Head of caudate nucleus (tissue), 42 donors: Measurements from ENCODE around the gene ACOT8.
"Not testable (repeated sequence)": the region's sequence is repeated elsewhere in the genome, so short reads cannot be mapped to it uniquely, and the experiment has no call there.

Source experiments
- DNase-seq, 42 donors: peaks; one replicate each; pipeline versions ENCODE4 v3.0.0 to v3.0.0-alpha.2; 2020 to 2021; ENCODE audit warnings: mixed read lengths in 7 of 42
- intact Hi-C: fragments of 100-400 bp; cut with DNase I; formaldehyde crosslinking; loops from one replicate; pipeline ENCODE4 v1.15.0; 2022

ACOT8 gene

DNA sequence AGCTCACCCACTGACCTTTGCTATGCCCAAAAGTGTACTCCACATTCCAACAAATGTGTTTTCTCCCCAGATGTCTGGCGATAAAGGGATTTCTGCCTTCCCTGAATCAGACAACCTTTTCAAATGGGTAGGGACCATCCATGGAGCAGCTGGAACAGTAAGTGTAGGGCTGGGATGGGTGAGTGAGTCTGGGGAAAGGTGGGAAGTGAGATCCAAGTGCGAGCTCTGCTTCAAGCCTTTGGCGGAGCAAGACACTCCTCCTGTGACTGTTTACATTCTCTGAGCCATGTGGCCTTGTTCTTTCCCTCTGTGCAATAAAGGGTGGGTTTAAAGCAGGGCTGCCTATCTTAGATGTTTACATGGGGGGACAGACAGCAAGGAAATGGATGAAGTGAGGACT lies 42.9 kb downstream of the ACOT8 start:
- intact Hi-C loops = loop anchor here (10.0 kb wide), 1 partner anchor 120 kb away; the partner anchor contains the start of gene PCIF1
- no peak for DNase-seq

DNA sequence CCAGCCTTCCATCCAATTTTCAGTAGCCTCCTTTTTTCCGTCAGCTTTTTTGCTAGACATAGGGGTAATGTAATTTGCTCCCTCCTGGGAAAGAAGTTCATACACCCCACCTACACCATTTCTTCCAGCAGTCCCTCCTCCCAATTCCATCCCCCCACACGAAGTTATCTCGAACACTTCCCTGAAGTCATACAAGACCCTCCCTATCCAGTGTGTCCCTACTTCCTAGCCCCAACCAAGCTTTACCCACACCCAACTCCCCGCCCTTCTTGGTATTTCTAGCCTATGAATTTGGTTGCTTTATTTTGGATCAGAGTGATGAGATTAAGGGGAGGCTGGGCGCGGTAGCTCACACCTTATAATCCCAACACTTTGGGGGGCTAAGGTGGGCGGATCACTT lies 43.7 kb downstream of the ACOT8 start:
- no peak for DNase-seq
- intact Hi-C loops = loop anchor here (10.0 kb wide), 1 partner anchor 121 kb away; the partner anchor contains the start of gene PCIF1

DNA sequence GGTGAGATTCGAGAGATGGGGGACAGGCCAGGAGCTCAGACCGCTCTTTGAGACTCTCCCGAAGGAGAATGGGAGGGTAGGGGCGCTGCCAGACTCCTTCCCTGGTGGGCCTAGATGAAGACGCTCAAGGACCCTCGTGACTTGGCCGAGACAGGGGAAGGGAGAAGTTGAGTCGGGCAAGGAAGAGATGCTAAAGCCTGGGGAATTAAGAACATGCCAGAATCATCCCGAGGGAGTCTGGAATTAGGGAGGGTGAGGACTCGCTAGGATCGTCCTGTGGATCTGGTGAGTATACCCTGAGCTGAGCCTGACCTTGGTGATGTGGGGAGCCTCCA lies 44.2 kb downstream of the ACOT8 start:
- intact Hi-C loops = loop anchor here (10.0 kb wide), 1 partner anchor 122 kb away; the partner anchor contains the start of gene PCIF1

DNA sequence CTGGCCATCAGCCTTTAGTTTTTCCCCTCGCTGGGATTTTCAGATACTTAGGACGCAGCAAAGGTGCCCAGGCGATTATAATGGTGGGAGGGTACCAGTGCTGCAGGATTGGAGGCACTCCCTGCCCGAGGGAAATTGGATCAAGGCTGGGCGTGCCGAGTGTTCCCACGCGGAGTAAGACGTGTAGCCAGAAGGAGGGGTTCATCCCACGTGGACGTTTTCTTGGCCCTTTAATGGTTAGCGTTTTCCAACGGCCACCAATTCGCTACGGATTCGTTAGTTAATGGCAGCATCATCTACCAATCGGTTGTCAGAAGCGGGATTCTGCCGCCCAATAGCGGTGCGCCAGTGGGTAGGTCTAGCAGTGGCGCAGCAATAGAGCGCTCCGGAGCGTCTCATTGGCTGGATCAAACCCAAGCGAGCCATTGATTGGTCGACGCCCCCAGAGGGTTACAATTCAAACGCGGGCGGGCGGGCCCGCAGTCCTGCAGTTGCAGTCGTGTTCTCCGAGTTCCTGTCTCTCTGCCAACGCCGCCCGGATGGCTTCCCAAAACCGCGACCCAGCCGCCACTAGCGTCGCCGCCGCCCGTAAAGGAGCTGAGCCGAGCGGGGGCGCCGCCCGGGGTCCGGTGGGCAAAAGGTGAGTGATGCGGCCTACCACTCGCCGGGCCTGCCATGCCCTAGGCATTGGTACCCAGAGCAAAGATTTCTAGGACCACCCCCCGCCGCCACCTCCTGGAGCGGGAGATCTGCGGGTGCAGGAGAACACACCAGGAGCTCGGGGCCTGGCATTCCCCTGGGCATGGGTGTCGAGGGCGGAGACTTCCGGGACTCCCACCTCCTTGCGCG lies 44.8 kb downstream of the ACOT8 start, which contains the start of gene UBE2C:
Gene UBE2C (plus strand): TSS at position 488 of the 849 bp plus-strand sequence. CDS start 52 bp downstream, at position 540.
- peak; percentile 93 to 100 (median 98) for DNase-seq
- intact Hi-C loops = loop anchor here (10.0 kb wide), 1 partner anchor 122 kb away; the partner anchor contains the start of gene PCIF1

More for the DNA sequence above, 44.2 kb downstream of the ACOT8 start:
- DNase-seq = no peak

DNA sequence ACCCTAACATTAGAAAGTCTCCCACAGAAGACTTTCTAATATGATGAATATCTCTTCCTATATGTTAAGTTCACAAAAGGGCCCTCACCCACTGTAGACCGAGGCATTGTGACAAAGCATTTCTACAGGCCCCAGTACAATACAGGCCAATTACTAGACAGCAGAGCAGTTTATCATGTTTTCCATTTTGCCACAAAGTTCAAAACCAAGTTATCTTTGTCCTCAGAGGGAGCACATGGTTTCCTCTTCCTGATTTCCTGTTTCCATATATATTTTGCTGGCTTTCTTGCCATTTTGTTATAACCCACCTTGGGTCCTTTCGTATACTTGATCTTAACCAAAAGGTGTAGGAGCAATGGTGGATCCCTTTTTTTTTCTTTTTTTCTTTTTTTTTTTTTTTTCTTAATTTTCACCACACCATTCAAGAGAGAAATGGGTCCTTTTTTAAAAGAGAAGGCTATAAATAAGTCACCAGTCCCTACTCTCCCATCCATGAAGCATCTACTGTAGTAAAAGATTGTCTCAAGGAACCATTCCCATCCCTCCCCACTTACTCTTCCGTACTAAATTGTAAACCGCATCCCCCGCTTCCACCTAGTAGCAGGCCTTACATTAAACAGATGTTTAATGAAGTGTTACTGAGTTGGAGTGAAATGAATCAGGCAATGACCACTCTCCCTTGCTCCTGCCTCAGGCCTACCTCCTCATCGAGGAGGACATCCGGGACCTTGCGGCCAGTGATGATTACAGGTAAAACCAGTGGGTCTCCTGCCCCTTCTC lies 46.8 kb downstream of the ACOT8 start:
- intact Hi-C loops = loop anchor here (10.0 kb wide), 1 partner anchor 124 kb away; the partner anchor contains the start of gene PCIF1
- no peak for DNase-seq

DNA sequence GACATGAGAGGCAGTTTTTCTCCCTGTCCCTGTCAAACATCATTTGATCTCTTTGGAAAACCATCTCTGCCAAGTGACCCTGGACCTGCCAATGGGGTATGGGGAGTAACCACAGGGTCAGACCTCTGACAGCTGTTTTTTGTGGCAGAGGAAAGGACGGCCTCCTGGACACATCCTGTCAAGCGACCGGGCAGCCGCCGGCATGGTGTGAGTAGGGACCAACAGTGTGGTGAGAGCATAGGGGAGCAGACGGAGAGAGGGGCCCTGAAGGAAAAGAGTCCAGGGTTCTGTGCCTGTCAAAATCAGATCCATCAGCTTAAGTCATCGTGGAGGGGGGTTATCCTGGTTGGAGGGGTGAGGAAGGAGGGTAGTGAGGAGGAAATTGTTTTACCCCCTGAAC lies 55.3 kb downstream of the ACOT8 start:
- no peak for DNase-seq
- intact Hi-C loops = no loop called here

DNA sequence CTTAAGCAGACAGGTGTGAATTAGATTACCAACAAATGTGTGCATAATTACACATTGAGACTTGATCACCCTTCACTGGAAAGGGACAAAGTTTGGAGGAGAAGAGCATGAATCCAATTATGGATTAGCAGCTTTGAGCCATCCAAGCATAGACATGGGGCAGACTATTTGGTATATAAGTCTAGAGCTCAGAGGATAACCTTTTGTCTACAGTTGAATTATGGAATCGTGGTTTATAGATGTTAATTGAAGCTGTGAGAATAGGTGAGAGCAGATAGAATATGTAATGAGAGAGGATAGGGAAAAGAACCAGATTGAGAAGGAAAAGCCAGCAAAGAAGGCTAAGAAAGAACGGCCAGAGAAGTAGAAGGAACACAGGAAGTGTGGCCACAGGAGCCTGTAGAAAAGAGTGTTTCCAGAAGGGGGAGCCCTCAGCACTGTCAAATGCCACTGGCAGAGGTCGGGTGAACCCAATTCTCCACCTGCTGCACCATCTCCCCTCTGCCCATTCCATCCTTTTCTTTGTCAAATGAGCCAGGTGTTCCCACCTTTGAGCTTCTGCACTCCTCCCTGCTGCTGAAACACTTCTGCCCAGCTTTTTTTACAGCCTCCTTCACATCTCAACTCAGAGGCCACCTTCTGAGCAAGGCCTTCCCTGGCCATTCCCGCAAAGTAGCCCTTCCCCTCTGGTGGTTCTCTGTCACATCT lies 58.1 kb downstream of the ACOT8 start:
- intact Hi-C loops = no loop called here
- DNase-seq = peak in 38 of 42 donors; percentile 16 to 82 (median 60)

DNA sequence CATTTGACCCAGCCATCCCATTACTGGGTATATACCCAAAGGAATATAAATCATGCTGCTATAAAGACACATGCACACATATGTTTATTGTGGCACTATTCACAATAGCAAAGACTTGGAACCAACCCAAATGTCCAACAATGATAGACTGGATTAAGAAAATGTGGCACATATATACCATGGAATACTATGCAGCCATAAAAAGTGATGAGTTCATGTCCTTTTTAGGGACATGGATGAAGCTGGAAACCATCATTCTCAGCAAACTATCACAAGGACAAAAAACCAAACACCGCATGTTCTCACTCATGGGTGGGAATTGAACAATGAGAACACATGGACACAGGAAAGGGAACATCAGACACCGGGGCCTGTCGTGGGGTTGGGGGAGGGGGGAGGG lies 59.2 kb downstream of the ACOT8 start:
- DNase-seq, intact Hi-C loops: not testable (repeated sequence)

DNA sequence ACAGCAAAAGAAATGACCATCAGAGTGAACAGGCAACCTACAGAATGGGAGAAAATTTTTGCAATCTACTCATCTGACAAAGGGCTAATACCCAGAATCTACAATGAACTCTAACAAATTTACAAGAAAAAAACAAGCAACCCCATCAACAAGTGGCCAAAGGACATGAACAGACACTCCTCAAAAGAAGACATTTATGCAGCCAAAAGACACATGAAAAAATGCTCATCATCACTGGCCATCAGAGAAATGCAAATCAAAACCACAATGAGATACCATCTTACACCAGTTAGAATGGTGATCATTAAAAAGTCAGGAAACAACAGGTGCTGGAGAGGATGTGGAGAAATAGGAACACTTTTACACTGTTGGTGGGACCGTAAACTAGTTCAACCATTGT lies 59.7 kb downstream of the ACOT8 start:
- intact Hi-C loops, DNase-seq: not testable (repeated sequence)

DNA sequence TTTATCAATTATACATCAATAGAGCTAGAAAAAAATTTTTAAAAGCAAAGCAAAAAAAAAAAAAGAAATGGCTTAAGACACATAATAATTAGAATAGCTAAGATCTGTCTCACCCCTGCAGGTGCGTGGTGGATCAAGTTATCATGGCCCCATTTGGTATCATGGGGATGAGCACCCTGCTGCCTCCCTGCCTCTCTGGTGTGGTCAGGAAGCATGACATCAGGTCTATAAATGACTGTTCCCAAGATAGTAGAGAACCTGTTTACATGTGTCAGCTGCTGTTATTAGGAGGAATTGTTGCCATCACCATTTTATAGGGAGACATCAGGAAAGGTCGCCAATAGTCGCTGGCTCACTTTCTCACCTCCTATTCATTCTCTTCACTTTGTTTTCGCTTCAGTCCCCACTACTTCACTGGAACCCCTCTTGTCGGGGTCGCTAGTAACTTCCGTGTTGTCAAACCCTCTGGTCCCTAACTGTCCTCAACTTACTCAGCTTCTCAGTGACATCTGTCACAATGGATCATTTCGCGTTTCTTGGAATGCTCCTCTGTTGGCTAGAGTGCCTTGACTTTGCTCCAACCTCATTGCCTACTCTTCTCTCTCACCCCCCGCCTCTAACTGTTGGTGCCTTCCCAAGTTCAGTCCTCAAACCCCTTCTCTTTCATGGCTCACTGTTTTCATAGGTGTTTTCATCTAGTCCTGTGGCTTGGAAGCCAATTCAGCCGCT lies 60.7 kb downstream of the ACOT8 start:
- intact Hi-C loops = no loop called here
- no peak for DNase-seq

DNA sequence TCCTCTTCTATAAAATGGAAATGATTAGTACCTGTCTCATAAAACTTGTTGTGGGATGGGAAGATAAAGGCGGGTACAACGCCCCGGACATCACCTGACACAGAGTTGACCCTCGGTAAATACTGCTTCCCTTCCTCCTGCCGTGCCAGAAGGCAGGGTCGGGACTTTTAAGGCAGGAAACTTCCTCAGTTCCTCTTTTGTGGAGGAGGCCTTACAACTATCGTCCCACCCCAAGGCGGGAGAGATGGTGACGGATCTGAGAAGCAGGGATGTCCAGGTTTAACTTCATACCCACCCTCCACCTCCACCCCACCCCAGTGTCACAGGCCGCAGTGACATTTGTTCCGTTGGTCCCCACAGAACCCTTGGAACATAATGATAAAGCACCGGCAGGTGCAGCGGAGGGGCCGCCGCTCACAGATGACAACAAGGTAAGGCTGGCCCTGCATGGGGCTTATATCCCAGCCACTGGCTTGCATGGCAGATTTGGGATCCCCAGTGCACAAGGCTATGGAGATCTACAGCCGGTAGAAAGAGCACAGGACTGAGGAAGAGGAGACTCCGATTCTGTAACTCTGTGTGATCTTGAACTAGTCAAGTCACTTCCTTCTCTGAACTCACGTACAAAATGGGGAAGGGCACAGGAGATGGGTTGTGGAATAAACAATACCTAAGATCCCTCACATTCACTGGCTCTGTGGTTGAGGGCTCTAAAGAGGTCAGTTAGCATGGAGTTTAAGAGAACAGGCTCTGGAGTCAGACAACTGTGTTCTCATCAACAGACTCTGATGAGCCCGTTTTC lies 64.7 kb downstream of the ACOT8 start:
- intact Hi-C loops = no loop called here
- peak in 13 of 42 donors; percentile 6 to 44 (median 18) for DNase-seq
